Measurements from ENCODE around the gene FITM2.
A peak's percentile ranks its signal among the peaks of the same experiment; 100 is the strongest.

FITM2 gene

DNA sequence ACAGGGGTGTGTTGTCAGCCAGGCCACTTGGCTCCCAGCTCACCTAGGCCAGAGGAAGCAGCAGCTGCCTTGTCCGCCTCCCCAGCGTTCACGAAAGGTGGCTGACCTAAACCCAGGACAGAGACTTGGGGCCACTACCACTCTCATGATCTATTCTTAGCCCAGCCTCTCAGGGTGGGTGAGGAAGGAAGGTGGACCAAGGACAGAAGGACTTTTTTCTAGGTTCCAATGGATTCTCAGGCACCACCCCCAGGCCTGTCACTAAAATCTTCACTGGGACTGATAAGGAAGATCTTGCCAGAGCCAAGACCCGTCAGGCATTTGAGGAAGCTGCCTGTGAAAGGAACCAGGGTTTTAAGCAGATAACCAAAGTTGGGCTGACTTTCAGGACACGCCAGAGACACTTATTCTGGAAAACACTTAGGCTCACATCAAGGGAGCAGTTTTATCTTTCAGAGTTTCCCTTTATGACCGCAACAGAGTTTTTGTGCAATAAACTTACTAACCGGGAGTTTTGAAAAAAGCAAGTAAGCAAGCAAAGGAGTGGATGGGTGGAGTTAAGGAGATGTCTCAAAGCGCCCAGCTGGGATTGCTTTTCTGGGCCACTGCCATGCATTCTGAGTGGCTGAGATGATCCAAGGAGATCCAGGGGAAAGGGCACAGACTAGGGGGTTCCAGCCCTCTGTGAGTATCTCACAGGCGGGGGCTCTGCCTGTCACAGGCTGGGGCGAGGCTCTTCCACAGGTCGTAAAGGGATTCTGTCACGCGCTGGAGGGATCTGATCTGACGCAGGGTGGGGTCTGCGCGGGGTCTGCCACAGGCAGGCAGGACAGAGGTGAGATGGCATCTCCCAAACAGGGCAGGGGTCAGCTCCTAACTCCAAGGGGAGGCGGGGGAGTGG is 989 bp downstream of the FITM2 start:
- TF ChIP-seq GLIS3 (CRISPR knock-in tag; IDR thresholded peaks at IDR 0.05) (no peak), TOX (CRISPR knock-in tag; IDR thresholded peaks at IDR 0.05; ENCODE audit: borderline replicate concordance) (no peak), TCF4 (CRISPR knock-in tag; IDR thresholded peaks at IDR 0.05; ENCODE audit: borderline replicate concordance) (no peak), ZNF8 (CRISPR knock-in tag; IDR thresholded peaks at IDR 0.05) (no peak), ZFP30 (CRISPR knock-in tag; IDR thresholded peaks at IDR 0.05) (no peak), OSR1 (CRISPR knock-in tag; IDR thresholded peaks at IDR 0.05) (no peak), BACH2 (CRISPR knock-in tag; IDR thresholded peaks at IDR 0.05; ENCODE audit: borderline replicate concordance) (no peak), ESRRG (CRISPR knock-in tag; IDR thresholded peaks at IDR 0.05) (no peak), ARNTL (CRISPR knock-in tag; IDR thresholded peaks at IDR 0.05; ENCODE audit: borderline replicate concordance, low read depth) (no peak)
- TF ChIP-seq, protein P1, sequence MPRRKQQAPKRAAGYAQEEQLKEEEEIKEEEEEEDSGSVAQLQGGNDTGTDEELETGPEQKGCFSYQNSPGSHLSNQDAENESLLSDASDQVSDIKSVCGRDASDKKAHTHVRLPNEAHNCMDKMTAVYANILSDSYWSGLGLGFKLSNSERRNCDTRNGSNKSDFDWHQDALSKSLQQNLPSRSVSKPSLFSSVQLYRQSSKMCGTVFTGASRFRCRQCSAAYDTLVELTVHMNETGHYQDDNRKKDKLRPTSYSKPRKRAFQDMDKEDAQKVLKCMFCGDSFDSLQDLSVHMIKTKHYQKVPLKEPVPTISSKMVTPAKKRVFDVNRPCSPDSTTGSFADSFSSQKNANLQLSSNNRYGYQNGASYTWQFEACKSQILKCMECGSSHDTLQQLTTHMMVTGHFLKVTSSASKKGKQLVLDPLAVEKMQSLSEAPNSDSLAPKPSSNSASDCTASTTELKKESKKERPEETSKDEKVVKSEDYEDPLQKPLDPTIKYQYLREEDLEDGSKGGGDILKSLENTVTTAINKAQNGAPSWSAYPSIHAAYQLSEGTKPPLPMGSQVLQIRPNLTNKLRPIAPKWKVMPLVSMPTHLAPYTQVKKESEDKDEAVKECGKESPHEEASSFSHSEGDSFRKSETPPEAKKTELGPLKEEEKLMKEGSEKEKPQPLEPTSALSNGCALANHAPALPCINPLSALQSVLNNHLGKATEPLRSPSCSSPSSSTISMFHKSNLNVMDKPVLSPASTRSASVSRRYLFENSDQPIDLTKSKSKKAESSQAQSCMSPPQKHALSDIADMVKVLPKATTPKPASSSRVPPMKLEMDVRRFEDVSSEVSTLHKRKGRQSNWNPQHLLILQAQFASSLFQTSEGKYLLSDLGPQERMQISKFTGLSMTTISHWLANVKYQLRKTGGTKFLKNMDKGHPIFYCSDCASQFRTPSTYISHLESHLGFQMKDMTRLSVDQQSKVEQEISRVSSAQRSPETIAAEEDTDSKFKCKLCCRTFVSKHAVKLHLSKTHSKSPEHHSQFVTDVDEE (CRISPR knock-in tag; IDR thresholded peaks at IDR 0.05), result no peak
- ATAC-seq, result peak; percentile 51

DNA sequence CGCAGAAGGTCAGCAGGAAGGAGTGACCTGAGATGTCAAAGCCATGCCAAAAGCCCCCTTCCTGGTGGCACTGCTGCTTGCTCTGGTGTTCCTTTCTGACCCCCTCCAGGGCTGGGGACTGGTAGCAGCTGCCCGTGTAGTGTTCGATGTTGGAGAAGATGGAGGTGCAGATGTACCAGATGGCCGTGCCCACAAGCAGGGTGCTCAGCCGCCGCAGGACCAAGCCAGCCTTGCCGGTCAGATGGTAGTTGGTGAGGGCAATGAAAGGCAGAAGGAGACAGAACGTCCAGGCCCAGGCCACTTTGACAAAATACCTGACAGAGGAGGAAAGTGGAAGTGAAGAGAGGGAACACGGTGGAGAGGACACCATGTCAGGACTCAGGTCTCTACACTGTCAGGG is 4.1 kb downstream of the FITM2 start:
- no peak for TF ChIP-seq ESRRG (CRISPR knock-in tag; IDR thresholded peaks at IDR 0.05)
- TF ChIP-seq BACH2 (CRISPR knock-in tag; IDR thresholded peaks at IDR 0.05; ENCODE audit: borderline replicate concordance), result no peak
- TF ChIP-seq CSDC2 (CRISPR knock-in tag; IDR thresholded peaks at IDR 0.05), result no peak
- no peak for TF ChIP-seq ZFP30 (CRISPR knock-in tag; IDR thresholded peaks at IDR 0.05)
- TF ChIP-seq TOX (CRISPR knock-in tag; IDR thresholded peaks at IDR 0.05; ENCODE audit: borderline replicate concordance), result no peak
- TF ChIP-seq OSR1 (CRISPR knock-in tag; IDR thresholded peaks at IDR 0.05), result no peak
- TF ChIP-seq, protein P1 (CRISPR knock-in tag; IDR thresholded peaks at IDR 0.05), result no peak
- TF ChIP-seq ZNF70 (CRISPR knock-in tag; IDR thresholded peaks at IDR 0.05), result no peak
- no peak for TF ChIP-seq ZNF565 (CRISPR knock-in tag; conservative IDR thresholded peaks at IDR 0.05; ENCODE audit: low read depth)
- TF ChIP-seq ZFP3 (CRISPR knock-in tag; IDR thresholded peaks at IDR 0.05), result no peak
- no peak for TF ChIP-seq RARB (CRISPR knock-in tag; IDR thresholded peaks at IDR 0.05)
- no peak for TF ChIP-seq ZNF8 (CRISPR knock-in tag; IDR thresholded peaks at IDR 0.05)
- TF ChIP-seq, protein P2, sequence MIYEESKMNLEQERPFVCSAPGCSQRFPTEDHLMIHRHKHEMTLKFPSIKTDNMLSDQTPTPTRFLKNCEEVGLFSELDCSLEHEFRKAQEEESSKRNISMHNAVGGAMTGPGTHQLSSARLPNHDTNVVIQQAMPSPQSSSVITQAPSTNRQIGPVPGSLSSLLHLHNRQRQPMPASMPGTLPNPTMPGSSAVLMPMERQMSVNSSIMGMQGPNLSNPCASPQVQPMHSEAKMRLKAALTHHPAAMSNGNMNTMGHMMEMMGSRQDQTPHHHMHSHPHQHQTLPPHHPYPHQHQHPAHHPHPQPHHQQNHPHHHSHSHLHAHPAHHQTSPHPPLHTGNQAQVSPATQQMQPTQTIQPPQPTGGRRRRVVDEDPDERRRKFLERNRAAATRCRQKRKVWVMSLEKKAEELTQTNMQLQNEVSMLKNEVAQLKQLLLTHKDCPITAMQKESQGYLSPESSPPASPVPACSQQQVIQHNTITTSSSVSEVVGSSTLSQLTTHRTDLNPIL (CRISPR knock-in tag; IDR thresholded peaks at IDR 0.05; ENCODE audit: low read depth), result no peak
- no peak for TF ChIP-seq SNAI2 (CRISPR knock-in tag; IDR thresholded peaks at IDR 0.05)
- no peak for TF ChIP-seq ISL1 (CRISPR knock-in tag; IDR thresholded peaks at IDR 0.05)
- no peak for TF ChIP-seq PPARA (CRISPR knock-in tag; IDR thresholded peaks at IDR 0.05; ENCODE audit: borderline replicate concordance)
- no peak for TF ChIP-seq ZC3H10 (CRISPR knock-in tag; IDR thresholded peaks at IDR 0.05)
- TF ChIP-seq, protein P3, sequence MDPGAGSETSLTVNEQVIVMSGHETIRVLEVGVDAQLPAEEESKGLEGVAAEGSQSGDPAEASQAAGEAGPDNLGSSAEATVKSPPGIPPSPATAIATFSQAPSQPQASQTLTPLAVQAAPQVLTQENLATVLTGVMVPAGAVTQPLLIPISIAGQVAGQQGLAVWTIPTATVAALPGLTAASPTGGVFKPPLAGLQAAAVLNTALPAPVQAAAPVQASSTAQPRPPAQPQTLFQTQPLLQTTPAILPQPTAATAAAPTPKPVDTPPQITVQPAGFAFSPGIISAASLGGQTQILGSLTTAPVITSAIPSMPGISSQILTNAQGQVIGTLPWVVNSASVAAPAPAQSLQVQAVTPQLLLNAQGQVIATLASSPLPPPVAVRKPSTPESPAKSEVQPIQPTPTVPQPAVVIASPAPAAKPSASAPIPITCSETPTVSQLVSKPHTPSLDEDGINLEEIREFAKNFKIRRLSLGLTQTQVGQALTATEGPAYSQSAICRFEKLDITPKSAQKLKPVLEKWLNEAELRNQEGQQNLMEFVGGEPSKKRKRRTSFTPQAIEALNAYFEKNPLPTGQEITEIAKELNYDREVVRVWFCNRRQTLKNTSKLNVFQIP (CRISPR knock-in tag; IDR thresholded peaks at IDR 0.05; ENCODE audit: borderline replicate concordance, low read depth), result no peak
- no peak for TF ChIP-seq TCF4 (CRISPR knock-in tag; IDR thresholded peaks at IDR 0.05; ENCODE audit: borderline replicate concordance)
- ATAC-seq, result no peak

Data from SK-N-SH treated with all-trans-retinoic acid at 6 μM for 48 hours (cell line).